Liver (tissue), 3 donors: ENCODE results near the gene POPDC2.

Experiments used
- CTCF ChIP-seq: fragments of 150-350 bp; IDR thresholded peaks from 2 replicates; pipeline ENCODE4 v1.5.1; 2017; ENCODE audit warnings: improper control_type of control experiment, low read depth, low read length; ENCODE audit not compliant: missing input control
- EGR1 ChIP-seq, 2 donors: IDR thresholded peaks; 2 replicates each; pipeline ENCODE4 v1.6.1; 2016 to 2018; ENCODE audit warnings: antibody characterized with exemption in 2 of 2, low read depth in 2 of 2
- RAD21 ChIP-seq, 2 donors: IDR thresholded peaks; 2 replicates each; pipeline ENCODE4 v1.6.1; 2016; ENCODE audit warnings: antibody characterized with exemption in 2 of 2, mild to moderate bottlenecking in 2 of 2
- REST ChIP-seq: IDR thresholded peaks from 2 replicates; pipeline ENCODE4 v1.6.1; 2016; ENCODE audit warnings: antibody characterized with exemption, mild to moderate bottlenecking
- TAF1 ChIP-seq: conservative IDR thresholded peaks from 2 replicates; pipeline ENCODE4 v1.6.1; 2016; ENCODE audit warnings: antibody characterized with exemption, mild to moderate bottlenecking
- donor health status: healthy.
- donor health status: healthy.

- TF ChIP-seq RAD21 (IDR thresholded peaks at IDR 0.05): no peak
- TF ChIP-seq REST: no peak
- no peak for TF ChIP-seq TAF1
- TF ChIP-seq CTCF: no peak
- TF ChIP-seq EGR1 (IDR thresholded peaks at IDR 0.05; ENCODE audit: low read depth in 2 of 2): no peak
Measured at GRCh38 chr3:119652306-119653033, 7.9 kb downstream of the POPDC2 start.
